ENCODE measurements around the gene NCS1.

Gene NCS1

DNA sequence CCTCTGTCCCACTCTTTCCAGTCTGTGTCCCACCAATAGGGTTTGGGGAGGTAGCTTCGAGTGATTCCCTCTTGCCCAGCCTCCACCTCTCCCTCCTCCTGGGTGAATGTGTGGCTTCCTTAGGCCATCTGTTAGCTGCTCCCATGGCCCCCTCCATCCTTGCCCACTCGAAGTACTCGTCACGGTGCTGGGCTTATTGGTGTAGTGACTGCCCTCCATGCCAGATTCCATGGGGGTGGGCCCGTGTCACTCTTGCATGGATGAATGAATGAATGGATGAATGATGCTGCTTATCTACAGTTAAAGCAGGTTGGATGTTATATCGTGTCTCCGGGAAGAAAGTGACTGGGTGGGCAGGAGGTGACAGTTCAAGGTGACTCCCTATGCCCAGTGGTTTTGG is 112.5 kb downstream of the NCS1 start:
- in situ Hi-C loops (cut with MboI; ENCODE audit: low sequenced_read_pairs) = no loop called here

DNA sequence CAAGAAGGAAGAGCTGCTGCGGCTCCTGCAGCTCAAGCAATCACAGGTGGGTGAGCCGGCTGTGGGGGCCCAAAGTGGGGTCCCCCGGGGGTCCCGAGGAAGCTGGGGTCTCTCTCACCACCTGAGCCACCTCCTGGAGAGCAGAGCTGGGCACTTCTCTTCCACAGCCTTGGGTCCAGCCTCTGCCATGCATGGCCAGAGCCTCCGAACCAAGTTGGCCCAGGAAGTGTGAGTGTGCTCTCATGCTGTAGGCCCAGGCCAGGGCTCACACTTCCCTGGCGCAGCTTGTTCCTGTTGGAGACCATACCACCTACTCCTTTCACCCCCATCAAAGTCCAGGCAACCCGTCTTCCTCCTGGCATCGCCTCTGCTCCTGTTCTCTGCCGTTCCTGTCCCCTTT is 113.1 kb downstream of the NCS1 start:
- in situ Hi-C loops (cut with MboI; ENCODE audit: low sequenced_read_pairs) = no loop called here

DNA sequence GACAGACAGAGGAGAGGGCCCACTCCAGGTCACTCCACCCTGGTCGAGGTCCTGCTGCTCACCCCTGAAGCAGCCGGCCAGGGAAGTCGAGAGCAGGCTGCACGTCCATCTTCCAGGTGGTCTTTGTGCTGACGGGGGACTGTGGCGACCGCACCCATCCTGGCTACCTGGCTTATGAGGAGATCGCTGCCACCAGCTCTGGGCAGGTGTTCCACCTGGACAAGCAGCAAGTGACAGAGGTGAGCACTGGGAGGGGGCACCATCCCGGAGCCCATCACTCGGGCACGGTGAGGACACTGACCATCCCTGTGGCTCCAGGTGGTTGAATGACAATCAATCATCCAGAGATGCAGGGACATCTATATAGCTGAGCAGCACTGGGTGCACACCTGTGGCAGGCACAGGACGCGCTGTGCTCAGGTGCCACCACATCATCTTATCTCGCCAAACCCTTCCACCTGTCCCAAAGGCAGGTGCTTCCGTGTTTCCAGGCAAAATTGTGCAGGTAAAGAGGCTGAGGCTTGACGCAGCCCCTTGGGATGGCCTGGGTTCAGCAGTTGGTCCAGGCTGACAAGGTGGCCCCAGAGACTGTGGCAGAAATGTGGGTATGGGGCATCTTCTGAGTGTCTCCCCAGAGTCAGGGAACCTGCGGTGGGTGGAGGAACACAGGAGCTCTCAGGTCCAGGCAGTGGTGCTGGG is 114.0 kb downstream of the NCS1 start:
- in situ Hi-C loops (cut with MboI; ENCODE audit: low sequenced_read_pairs) = no loop called here

Measured in HL-60/S4 treated with phorbol 12-myristate 13-acetate at 8.2 ng/mL for 4 days and 3 days (cell line).